Measurements from ENCODE around the gene KMT2D. TPM values are rescaled to one million over a fixed set of nuclear protein-coding genes. Genes with fewer than 3 reads are reported as not detected.

Gene KMT2D
- total and polyA plus RNA-seq, 2 of the 8 experiments (the other 6 are each of a cell fraction or from before 2014, with no cell fraction given) = 9.1 to 86.3 TPM

DNA sequence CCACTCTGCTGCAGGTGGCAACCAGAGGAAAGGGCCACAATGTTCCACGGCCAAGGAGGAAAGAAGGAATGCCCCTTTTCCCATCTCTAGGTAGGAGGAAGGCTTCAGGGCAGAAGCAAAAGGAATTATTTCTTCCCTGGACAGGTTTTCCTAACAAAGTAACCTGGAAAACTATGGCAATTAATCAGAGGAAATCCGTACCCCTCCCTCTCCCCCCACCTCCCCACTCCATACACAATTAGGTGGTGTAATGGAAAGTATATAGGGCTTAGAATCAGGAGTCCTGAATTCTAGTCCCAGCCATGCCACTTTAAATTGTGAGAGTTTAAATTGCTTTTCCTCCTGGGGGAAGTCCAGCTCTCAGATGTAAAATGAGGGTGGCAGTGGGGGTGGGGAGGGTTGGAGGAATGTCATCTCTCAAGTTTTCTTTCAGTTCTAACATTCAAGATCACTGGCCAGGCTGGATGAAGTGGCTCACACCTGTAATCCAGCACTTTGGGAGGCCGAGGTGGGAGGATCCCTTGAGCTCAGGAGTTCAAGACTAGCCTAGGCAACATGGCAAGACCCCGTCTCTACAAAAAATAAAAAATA is 32.3 kb upstream of the KMT2D start:
- Histone ChIP-seq H4K8ac (ENCODE audit: extremely low read depth, insufficient read depth, low read length) (no peak overlapping the region), H3K27ac (ENCODE audit: low read depth, low read length) (no peak overlapping the region), H3K79me2 (ENCODE audit: control insufficient read depth in 1 of 2, insufficient read depth in 2 of 2, low read length in 2 of 2) (no peaks in the 10 kb centered on the region), H2BK5ac (ENCODE audit: low read depth, low read length) (no peak overlapping the region), H2BK120ac (replicated peaks; ENCODE audit: low read depth, low read length) (no peak overlapping the region), H3K36me3 (ENCODE audit: control insufficient read depth in 2 of 4, insufficient read depth in 4 of 4, low read length in 3 of 4) (peaks cover 2 to 10% (median 4%) of the 10 kb centered on the region in 4 experiments; a peak in 4 of 8 replicates), H4K91ac (replicated peaks; ENCODE audit: insufficient read length, low read length) (no peak overlapping the region), H4K20me1 (replicated peaks in 1 of 2; ENCODE audit: control insufficient read depth in 1 of 2, insufficient read depth in 2 of 2, low read length in 2 of 2) (peaks cover 4 to 9% of the 10 kb centered on the region in 2 experiments), H4K5ac (ENCODE audit: insufficient read length, low read depth, low read length) (no peak overlapping the region), H3K27me3 (replicated peaks in 1 of 4; ENCODE audit: control insufficient read depth in 3 of 4, extremely low read depth in 1 of 4, insufficient read depth in 3 of 4, low read length in 3 of 4) (peaks cover 57 to 74% (median 74%) of the 10 kb centered on the region in 4 experiments), H2AFZ (ENCODE audit: low read length) (no peak overlapping the region), H3K79me1 (ENCODE audit: low read depth, low read length) (no peaks in the 10 kb centered on the region), H2AK5ac (ENCODE audit: low read depth, low read length) (no peak overlapping the region), H2BK20ac (ENCODE audit: low read length) (no peak overlapping the region), H3K23ac (ENCODE audit: insufficient read length) (no peak overlapping the region), H3K9ac (replicated peaks in 1 of 4; ENCODE audit: extremely low read depth in 1 of 4, low read depth in 3 of 4, low read length in 3 of 4) (no peak overlapping the region), H3K23me2 (ENCODE audit: low read depth, low read length) (peaks cover 13% of the 10 kb centered on the region), H3K4me2 (ENCODE audit: insufficient read depth in 1 of 2, low read depth in 2 of 2, low read length in 2 of 2) (peak overlapping the region; percentile 45 to 75; a peak in 2 of 4 replicates), H3K14ac (ENCODE audit: insufficient read length) (no peak overlapping the region), H3K18ac (ENCODE audit: extremely low read depth, low read length) (no peak overlapping the region), H3K9me3 (ENCODE audit: insufficient read depth in 2 of 2, low read depth in 1 of 2, low read length in 1 of 2) (no peaks in the 10 kb centered on the region; a peak in 1 of 4 replicates), H3K4me3 (ENCODE audit: extremely low read depth in 1 of 4, insufficient read depth in 2 of 4, low read depth in 3 of 4, low read length in 4 of 4) (0 out of 8 replicates have a peak overlapping the region, but pooled peaks of 1 of the 4 experiments have one; percentile 50), H3K4me1 (replicated peaks in 1 of 4; ENCODE audit: control insufficient read depth in 3 of 4, insufficient read depth in 4 of 4, low read length in 3 of 4) (peaks cover 0 to 47% (median 20%) of the 10 kb centered on the region in 4 experiments; a peak in 6 of 7 replicates), H2BK12ac (ENCODE audit: low read depth, low read length) (peak overlapping the region; percentile 50; the same call in 1 of the 2 replicates), H3K4ac (replicated peaks; ENCODE audit: insufficient read length, low read depth, low read length) (no peak overlapping the region), H2BK15ac (ENCODE audit: low read length) (no peak overlapping the region), H3K56ac (replicated peaks; ENCODE audit: insufficient read length, low read depth, low read length) (no peak overlapping the region)
- DNase-seq (ENCODE audit: low read depth in 1 of 2, low spot score in 2 of 2) (no peak), FAIRE-seq (no peak)
- 68% methylated on average over 4 of the region's 4 CpGs; no CpG with 5 or more reads in 1 of the 2 experiments for WGBS, 2 experiments (ENCODE audit: extremely low coverage in 1 of 2, insufficient coverage in 1 of 2, insufficient read length in 1 of 2, insufficient replicate concordance in 2 of 2, low coverage in 1 of 2, low lambda C conversion rate in 2 of 2, missing lambda C conversion rate in 1 of 2)
- CTCF ChIA-PET (ENCODE audit: partially characterized antibody) = interaction anchor here (0.7 to 11.2 kb wide), 23 partner anchors 8 to 486 kb away, joined by 3 to 178 read pairs (median 5); partner anchors contain the start of genes LMBR1L, RHEBL1 and TUBA1B
- POLR2A ChIA-PET (ENCODE audit: partially characterized antibody) = interaction anchor here (0.8 to 6.4 kb wide), 12 partner anchors 12 to 38 kb away, joined by 3 to 66 read pairs (median 6); partner anchors contain the start of genes KMT2D, LMBR1L, RHEBL1 and TUBA1B
- TF ChIP-seq, protein P1, sequence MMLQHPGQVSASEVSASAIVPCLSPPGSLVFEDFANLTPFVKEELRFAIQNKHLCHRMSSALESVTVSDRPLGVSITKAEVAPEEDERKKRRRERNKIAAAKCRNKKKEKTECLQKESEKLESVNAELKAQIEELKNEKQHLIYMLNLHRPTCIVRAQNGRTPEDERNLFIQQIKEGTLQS (IDR thresholded peaks at IDR 0.05; ENCODE audit: insufficient read depth, low read depth, low read length) = no peak
- TF ChIP-seq RFX5 (IDR thresholded peaks at IDR 0.05; ENCODE audit: borderline replicate concordance, low read depth, low read length) = no peak

All from H1 (cell line).